Stimulated activated CD4-positive, alpha-beta T cell treated with anti-CD3 and anti-CD28 coated beads, Interleukin-1b, Interleukin-23, amount 100 ng/mL, for 48 hours (primary cell): ENCODE data around the gene IPO11.
"Not testable (repeated sequence)": the region's sequence is repeated elsewhere in the genome, so short reads cannot be mapped to it uniquely, and the experiment has no call there.

Experiments used
- DNase-seq: peaks from one replicate; pipeline ENCODE4 v3.0.0-alpha.2; 2020

Gene IPO11

GRCh38 chr5:62457071-62457470 lies 44.5 kb downstream of the IPO11 start:
- DNase-seq: no peak

DNA sequence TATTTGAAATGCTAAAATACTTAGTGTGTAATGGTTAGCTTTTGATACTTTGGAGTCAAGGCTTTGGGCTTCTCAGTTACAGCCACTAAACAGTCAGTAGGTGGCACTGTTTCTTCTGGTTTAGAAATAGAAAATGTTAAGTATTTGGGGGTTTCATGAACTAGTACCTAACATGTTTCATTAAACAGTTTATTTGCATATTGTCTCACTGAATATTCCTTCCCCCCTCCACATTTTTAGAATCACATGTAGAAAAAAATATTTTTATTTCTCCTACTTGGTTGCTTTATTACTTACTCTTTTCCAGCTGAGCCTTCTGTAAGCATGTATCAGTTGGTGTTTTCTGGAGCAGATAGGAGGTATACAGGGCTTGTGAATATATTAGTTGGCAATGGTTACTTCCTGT lies 48.0 kb downstream of the IPO11 start:
- no peak for DNase-seq

GRCh38 chr5:62461561-62461960 lies 49.0 kb downstream of the IPO11 start:
- no peak for DNase-seq

DNA sequence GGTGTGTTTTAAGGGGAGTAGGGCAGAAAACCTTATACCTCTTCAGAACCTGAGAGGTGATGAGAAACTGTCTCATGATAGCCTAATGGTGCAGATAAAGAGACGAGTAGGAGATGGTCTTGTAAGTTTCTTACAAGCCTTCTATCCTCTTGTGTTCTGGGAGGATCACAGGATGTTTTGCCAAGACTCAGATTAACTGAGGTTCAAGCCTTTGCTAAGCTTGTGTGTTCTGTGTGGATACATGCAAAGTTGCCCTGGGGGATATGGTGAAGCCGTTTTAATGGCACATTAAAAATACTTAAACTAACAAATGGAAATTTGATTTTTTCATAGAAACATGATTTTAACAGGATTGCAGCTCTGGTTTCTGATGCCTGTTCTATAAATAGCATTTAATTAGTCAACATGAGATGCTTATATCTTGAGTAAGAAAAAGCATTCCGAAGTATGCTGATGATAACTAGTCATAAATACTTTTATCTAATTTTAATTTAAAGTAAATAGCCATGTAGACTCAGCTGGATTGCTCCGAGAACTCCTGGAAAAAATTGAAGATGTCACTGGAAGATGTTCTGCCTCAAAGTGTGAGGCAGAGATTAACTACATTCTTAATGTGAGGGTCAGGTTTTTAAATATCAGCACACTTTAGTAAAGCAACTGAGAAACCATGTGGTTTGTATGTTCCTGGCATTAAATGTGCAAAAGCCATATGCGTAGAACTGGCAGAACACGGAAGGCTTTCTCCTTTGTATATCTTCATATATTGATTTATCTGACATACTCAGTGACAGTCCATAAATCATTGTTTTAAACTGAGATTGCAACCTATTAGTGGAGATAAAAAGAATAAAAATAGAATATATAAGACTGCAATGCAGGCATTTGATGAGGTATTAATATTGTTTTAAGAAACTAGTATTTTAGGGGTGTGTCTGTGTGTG lies 53.7 kb downstream of the IPO11 start:
- no peak for DNase-seq

DNA sequence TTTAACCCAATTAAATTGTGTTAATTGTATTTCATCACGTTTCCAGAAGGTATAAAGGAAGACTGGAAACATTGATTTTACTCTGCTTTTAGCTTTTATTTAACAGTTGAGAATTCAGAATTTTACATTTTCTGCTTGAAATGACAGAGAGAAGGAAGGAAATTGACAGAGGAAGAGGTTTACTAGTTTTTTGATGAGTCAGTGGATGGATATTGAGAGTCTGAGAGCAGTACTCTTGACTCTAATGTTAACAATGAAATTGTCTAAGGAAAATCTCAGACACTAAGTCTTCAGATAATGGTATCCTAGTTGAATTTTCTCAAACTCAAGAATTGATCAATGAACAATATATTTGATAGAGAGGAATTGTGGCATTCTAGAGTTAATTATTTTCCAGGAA lies 60.6 kb downstream of the IPO11 start:
- no peak for DNase-seq

DNA sequence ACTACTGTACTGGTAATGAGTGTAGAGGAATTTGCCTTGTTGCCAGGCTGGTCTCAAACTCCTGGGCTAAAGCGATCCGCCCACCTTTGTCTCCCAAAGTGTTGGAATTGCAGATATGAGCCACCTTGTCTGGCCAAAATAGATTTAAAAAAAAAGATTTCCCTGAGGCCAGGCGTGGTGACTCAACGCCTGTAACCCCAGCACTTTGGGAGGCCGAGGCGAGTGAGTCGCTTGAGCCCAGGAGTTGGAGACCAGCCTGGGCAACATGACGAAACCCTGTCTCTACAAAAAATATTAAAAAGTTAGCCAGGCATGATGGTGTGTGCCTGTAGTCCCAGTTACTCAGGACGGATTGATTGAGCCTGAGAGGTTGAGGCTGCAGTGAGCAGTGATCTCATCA lies 62.5 kb downstream of the IPO11 start:
- no peak for DNase-seq

DNA sequence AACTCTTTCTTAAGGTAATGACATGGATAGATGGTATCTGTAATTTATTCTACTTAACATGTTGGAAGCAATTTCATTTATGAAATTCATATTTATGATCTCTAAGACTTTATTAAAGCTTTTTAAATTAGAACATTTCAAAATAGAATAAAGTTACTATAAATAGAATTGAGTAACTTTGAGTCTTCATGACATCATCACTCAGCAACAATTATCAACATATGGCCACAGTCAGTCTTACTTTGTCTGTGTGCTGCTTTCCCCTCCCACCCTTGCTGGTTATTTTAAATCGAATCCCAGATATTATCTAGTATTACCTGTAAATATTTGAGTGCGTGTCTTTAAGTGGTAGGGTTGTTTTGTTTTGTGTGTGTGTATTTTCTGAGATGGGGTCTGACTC lies 65.2 kb downstream of the IPO11 start:
- DNase-seq: no peak

DNA sequence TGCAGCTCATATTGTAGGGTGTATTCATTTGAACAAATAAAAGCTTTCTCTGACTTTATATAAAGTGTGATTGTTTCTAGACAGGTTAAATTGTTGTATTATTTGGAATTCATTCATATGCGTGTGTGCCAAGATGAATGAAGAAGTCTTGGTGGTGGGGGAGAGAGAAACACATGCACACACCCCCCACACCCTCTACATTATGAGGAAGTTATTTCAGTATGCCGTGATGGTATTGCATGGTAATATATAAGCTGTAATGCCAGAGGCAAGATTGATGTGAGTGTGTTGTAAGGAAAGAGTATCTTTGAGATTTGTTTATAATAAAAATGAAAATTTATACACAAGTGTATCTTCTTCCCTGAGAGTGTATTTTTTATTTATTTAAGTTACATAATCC lies 71.0 kb downstream of the IPO11 start:
- DNase-seq: no peak

DNA sequence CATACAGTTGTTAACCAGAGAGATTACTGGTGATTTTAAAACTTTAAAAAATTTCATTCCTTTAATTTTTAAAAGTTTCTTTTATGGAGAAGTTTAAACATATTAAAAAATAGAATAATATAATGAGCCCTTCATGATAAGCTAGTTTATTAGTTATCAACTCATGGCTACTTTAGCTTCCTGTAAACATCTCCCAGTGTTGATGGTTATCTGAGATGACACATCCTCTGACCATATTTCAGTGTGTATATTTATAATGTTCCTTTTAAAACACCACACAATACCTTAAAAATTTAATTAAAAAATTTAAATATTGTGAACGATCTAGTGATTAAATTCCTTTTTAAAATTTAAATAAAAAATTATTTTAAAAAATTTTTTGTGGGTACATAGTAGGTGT lies 74.1 kb downstream of the IPO11 start:
- no peak for DNase-seq

DNA sequence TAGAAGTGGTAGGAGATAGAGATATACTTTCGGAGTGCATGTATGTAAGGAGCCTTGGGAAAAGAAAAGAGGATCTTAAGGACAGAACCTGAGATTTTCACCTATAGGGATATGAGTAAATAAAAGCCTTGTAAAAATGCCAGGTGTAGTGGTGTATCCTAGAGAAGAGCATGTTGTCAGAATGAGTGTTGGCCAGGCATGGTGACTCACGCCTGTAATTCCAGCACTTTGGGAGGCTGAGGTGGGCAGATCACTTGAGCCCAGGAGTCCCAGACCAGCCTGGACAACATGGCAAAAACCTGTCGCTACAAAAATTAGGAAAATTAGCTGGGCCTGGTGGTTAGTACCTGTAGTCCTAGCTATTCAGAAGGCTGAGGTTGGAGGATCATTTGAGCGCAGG lies 76.0 kb downstream of the IPO11 start:
- no peak for DNase-seq

DNA sequence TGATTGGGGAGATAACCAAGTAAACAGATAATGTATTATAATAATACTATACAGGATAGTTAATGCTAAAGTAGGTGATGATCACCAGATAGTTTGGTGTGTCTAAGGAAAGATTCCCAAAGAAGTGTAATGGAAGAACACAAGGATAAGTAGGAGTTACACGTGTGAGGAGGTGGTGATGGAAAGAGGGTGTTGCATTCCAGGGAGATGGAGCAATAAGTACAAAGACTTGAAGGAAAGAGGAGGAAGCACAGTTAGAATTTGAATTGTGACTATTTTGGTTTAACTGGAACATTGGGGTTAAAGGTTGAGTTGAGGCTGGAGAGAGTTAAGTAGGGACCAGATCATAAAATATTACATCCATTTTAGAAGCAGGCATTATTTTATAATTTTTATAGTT lies 76.9 kb downstream of the IPO11 start:
- no peak for DNase-seq

- DNase-seq: no peak
Measured at GRCh38 chr5:62494772-62495171, 82.2 kb downstream of the IPO11 start.

DNA sequence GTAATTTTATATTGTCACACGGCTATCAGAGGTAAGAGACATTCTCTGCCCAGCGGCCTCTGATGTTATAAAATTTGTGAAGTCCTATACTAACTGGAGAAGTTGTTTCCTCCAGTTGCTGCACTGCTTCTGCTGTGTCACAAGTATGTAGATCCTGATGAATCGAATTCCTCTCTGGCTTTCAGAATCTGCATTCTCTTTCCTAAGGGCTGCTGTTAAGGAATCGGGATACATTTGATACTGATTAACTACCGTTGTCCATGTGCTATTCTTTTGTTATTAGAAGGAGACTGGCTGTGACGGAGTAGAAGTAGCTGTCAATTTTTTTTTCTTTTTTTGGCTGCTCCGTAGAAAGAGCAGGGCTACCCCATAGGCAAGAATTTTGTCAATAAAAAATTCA lies 84.3 kb downstream of the IPO11 start:
- DNase-seq: no peak

DNA sequence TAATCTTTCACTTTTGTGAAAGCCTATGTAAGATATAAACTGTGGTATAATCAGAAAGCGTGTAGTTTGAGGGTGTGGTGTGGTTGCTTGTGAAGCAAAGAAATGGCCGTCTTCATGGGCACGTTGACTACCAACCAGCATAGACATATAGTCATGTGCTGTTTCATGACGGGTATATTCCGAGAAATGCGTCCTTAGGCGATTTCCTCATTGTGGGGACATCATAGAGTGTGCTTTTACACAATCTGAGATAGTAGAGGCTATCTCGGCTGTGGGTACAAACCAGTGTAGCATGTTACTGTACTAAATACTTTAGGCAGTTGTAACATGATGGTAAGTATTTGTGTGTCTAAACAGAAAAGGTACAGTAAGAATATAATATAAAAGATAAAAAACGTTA lies 86.4 kb downstream of the IPO11 start:
- no peak for DNase-seq

DNA sequence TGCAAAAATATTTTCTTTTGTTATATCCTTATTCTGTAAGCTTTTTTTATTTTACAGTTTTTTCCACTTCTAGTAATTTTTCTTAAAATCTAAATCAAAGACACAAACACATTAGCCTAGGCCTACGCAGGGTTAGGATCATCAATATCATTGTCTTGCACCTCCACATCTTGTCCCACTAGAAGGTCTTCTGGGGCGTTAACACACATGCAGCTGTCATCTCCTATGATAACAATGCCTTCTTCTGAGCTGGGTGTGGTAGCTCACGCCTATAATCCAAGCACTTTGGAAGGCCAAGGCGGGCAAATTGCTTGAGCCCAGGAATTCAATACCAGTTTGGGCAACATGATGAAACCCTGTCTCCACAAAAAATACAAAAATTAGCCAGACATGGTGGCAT lies 87.2 kb downstream of the IPO11 start:
- no peak for DNase-seq

GRCh38 chr5:62502456-62503101 lies 90.0 kb downstream of the IPO11 start:
- no peak for DNase-seq

DNA sequence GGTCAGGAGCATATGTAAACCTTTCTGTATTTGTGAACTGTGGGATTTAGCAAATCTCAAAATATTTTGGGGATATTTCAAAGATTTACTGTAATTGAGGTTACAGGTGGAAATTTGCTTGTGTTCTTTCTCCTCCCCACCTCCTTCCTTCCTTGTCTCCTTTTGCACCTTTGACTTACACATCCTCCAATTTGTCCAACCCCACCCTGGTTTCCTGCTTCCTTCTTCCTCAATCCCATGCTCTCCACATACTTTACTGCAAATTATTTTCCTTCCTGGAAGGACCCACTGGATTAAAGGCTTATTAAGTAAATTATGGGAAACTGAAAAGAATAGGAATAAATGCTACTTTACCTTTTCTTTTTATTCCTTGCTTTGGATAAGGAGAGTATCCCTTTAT lies 91.6 kb downstream of the IPO11 start:
- no peak for DNase-seq

GRCh38 chr5:62506659-62507460 lies 94.3 kb downstream of the IPO11 start:
- no peak for DNase-seq

DNA sequence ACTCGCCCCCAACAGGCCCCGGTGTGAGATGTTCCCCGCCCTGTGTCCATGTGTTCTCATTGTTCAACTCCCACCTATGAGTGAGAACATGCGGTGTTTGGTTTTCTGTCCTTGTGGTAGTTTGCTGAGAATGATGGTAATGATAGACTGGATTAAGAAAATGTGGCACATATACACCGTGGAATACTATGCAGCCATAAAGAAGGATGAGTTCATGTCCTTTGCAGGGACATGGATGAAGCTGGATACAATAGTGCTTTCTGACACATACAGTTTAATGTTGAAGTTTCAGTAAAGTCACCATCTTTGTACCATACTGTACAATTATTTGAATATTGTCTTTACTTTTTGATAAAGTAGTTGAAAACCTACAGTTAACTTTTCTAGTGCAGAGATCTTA lies 96.2 kb downstream of the IPO11 start:
- DNase-seq: not testable (repeated sequence)

- no peak for DNase-seq
Measured at GRCh38 chr5:62509806-62510205, 97.2 kb downstream of the IPO11 start.

DNA sequence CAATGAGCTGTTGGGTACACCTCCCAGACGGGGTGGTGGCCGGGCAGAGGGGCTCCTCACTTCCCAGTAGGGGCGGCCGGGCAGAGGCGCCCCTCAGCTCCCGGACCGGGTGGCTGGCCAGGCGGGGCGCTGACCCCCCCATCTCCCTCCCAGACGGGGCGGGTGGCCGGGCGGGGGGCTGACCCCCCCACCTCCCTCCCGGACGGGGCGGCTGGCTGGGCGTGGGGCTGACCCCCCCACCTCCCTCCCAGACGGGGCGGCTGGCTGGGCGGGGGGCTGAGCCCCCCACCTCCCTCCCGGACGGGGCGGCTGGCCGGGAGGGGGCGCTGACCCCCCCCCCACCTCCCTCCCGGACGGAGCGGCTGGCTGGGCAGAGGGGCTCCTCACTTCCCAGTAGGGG lies 100.5 kb downstream of the IPO11 start:
- DNase-seq: not testable (repeated sequence)

DNA sequence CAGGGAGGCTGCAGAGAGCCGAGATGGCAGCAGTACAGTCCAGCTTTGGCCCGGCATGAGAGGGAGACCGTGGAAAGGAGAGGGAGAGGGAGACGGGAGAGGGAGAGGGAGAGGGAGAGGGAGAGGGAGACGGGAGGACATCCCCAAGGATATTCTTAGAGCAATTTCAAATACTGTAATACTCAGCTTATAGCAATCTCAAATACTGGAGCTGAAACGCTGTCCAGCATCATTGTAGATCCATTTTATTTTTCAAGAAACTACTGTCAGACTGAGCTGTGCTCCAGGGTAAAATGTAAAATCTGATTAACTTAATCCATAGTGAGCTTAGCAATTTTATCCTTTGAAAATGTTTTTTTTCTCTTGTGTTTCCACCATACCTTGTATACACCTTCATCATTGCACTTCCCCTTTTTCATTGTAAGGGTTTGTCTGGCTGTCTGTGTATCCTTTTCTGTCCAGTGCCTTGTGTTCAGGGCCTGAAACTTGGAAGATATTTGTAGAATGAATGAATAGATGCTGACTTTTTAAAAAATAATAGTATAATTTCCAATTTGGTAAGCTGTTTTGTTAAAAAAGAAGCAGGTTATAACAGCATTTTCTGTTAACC lies 102.1 kb downstream of the IPO11 start:
- DNase-seq: no peak

DNA sequence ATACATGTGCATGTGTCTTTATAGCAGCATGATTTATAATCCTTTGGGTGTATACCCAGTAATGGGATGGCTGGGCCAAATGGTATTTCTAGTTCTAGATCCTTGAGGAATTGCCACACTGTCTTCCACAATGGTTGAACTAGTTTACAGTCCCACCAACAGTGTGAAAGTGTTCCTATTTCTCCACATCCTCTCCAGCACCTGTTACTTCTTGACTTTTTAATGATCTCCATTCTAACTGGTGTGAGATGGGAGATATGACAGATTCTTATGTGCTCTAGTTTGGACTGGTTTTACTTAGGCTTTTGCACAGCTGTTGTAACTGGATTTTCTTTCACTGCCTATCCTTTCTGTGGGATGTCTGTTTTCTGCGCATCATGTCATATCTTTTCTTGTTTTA lies 108.2 kb downstream of the IPO11 start:
- DNase-seq: not testable (repeated sequence)
